GM19025 (cell line): ENCODE data around the gene CAMP.
"Not testable (repeated sequence)": the region's sequence is repeated elsewhere in the genome, so short reads cannot be mapped to it uniquely, and the experiment has no call there.

ENCODE experiments used
- ATAC-seq: cut with Tn5 transposase; IDR thresholded peaks from one replicate; pipeline ENCODE4 v1.9.1; 2021; ENCODE audit warnings: mild to moderate bottlenecking, low read depth, moderate library complexity; ENCODE audit not compliant: unreplicated experiment

CAMP gene

GRCh38 chr3:48211776-48212175 lies 11.5 kb upstream of the CAMP start:
- ATAC-seq = not testable (repeated sequence)

- ATAC-seq = no peak
Observed at GRCh38 chr3:48214225-48214624, 9.1 kb upstream of the CAMP start.

GRCh38 chr3:48215019-48215418 lies 8.3 kb upstream of the CAMP start:
- no peak for ATAC-seq

- ATAC-seq = no peak
Observed at GRCh38 chr3:48215466-48215865, 7.8 kb upstream of the CAMP start.

GRCh38 chr3:48215876-48216275 lies 7.4 kb upstream of the CAMP start:
- no peak for ATAC-seq

- ATAC-seq = no peak
Observed at GRCh38 chr3:48217449-48217848, 5.8 kb upstream of the CAMP start.

GRCh38 chr3:48218537-48218936 lies 4.8 kb upstream of the CAMP start:
- no peak for ATAC-seq

- no peak for ATAC-seq
Observed at GRCh38 chr3:48219543-48219942, 3.8 kb upstream of the CAMP start.

- no peak for ATAC-seq
Observed at GRCh38 chr3:48220746-48221145, 2.5 kb upstream of the CAMP start.

GRCh38 chr3:48225587-48225986 lies 2.3 kb downstream of the CAMP start:
- ATAC-seq = no peak

- ATAC-seq = no peak
Observed at GRCh38 chr3:48226939-48227338, 3.6 kb downstream of the CAMP start.

GRCh38 chr3:48232232-48232631 lies 8.9 kb downstream of the CAMP start:
- ATAC-seq = no peak

- peak; percentile 70 for ATAC-seq
Observed at GRCh38 chr3:48232734-48233133, 9.4 kb downstream of the CAMP start.

GRCh38 chr3:48233542-48233941 lies 10.2 kb downstream of the CAMP start:
- no peak for ATAC-seq

GRCh38 chr3:48236531-48236930 lies 13.2 kb downstream of the CAMP start:
- ATAC-seq = no peak

- no peak for ATAC-seq
Observed at GRCh38 chr3:48238531-48239085, 15.3 kb downstream of the CAMP start.

- ATAC-seq = no peak
Observed at GRCh38 chr3:48240000-48240963, 17.0 kb downstream of the CAMP start.

- ATAC-seq = no peak
Observed at GRCh38 chr3:48241796-48242455, 18.6 kb downstream of the CAMP start.

- no peak for ATAC-seq
Observed at GRCh38 chr3:48243886-48244285, 20.6 kb downstream of the CAMP start.

GRCh38 chr3:48244461-48244860 lies 21.2 kb downstream of the CAMP start:
- no peak for ATAC-seq

GRCh38 chr3:48245136-48245535 lies 21.8 kb downstream of the CAMP start:
- ATAC-seq = no peak
